ENCODE measurements around the gene TSKS.

DNA sequence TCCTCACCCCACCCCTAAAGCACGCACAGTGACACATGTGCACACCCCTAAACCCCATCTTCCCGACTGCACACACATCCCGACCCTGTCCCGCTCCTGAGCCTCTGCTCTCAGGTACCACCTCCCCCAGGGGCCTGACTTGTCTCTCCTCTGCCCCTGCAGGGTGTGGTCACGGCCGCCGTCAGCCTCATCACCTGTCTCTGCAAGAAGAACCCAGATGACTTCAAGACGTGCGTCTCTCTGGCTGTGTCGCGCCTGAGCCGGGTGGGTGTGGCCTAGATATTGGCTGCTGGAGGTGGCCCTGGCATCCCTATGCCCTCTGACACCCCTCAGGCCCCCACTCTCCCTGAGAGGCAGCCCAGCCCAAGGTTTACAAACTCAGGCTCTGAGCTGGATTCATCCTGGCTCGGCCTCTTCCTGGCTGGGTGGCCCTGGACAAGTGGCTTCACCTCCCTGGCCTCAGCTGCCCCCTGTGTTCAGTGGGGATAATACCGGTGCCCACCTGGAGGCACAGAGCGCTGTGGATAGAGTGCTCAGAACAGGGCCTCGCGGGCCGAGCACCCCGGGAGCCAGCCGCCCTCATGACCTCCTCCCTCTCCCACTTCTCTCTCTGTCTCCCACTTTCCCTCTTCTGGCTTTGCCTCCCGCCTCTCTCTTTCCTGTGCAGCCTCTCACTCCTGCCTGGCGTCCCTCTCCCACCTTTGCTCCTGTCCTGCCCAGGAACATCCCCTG, 29.9 kb upstream of the TSKS start:
- TF ChIP-seq, protein P1, sequence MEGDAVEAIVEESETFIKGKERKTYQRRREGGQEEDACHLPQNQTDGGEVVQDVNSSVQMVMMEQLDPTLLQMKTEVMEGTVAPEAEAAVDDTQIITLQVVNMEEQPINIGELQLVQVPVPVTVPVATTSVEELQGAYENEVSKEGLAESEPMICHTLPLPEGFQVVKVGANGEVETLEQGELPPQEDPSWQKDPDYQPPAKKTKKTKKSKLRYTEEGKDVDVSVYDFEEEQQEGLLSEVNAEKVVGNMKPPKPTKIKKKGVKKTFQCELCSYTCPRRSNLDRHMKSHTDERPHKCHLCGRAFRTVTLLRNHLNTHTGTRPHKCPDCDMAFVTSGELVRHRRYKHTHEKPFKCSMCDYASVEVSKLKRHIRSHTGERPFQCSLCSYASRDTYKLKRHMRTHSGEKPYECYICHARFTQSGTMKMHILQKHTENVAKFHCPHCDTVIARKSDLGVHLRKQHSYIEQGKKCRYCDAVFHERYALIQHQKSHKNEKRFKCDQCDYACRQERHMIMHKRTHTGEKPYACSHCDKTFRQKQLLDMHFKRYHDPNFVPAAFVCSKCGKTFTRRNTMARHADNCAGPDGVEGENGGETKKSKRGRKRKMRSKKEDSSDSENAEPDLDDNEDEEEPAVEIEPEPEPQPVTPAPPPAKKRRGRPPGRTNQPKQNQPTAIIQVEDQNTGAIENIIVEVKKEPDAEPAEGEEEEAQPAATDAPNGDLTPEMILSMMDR (optimal IDR thresholded peaks at IDR 0.05 in 1 of 3, IDR thresholded peaks at IDR 0.05 in 1 of 3, conservative IDR thresholded peaks at IDR 0.05 in 1 of 3; ENCODE audit: extremely low read depth in 1 of 3, insufficient read depth in 2 of 3, low read length in 3 of 3): no peak
- TF ChIP-seq EZH2 (IDR thresholded peaks at IDR 0.05; ENCODE audit: low read length): no peak
